GM12874 (cell line): ENCODE data around the gene ATG4D.

Source experiments
- TF ChIP-seq, protein P1 (sequence below): IDR thresholded peaks from 2 replicates; pipeline ENCODE4 v1.5.1; 2011; ENCODE audit warnings: low read depth, mild to moderate bottlenecking, control low read depth, low read length, moderate library complexity; ENCODE audit not compliant: insufficient read depth

Gene ATG4D

GRCh38 chr19:10593820-10594637 lies 50.3 kb downstream of the ATG4D start:
- TF ChIP-seq, protein P1, sequence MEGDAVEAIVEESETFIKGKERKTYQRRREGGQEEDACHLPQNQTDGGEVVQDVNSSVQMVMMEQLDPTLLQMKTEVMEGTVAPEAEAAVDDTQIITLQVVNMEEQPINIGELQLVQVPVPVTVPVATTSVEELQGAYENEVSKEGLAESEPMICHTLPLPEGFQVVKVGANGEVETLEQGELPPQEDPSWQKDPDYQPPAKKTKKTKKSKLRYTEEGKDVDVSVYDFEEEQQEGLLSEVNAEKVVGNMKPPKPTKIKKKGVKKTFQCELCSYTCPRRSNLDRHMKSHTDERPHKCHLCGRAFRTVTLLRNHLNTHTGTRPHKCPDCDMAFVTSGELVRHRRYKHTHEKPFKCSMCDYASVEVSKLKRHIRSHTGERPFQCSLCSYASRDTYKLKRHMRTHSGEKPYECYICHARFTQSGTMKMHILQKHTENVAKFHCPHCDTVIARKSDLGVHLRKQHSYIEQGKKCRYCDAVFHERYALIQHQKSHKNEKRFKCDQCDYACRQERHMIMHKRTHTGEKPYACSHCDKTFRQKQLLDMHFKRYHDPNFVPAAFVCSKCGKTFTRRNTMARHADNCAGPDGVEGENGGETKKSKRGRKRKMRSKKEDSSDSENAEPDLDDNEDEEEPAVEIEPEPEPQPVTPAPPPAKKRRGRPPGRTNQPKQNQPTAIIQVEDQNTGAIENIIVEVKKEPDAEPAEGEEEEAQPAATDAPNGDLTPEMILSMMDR = no peak

DNA sequence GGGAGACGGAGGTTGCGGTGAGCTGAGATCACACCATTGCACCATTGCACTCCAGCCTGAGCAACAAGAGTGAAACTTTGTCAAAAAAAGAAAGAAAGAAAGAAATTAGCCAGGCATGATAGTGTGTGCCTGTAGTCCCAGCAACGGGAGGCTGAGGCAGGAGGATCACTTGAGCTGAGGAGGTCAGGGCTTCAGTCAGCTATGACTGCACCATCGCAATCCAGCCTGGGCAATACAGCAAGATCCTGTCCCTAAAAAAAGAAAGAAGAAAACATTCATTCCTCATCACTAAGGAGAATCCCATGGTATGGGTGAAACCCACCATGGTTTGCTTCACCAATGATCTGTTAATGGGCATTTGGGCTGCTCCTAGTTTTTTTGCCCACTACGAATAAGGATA lies 56.4 kb downstream of the ATG4D start:
- TF ChIP-seq, protein P1 = no peak

DNA sequence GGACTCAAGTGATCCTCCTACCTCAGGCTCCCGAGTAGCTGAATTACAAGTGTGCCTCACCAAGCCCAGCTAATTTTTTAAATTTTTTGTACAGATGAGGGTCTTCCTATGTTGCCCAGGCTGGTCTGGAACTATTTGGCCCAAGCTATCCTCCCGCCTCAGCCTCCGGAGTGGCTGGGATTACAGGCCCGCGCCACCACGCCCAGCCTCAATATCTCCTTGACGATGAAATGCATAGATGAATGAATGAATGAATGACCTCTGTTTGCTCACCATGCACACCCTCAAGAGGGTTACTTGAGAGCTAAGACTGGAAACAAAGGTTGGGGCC lies 58.3 kb downstream of the ATG4D start:
- TF ChIP-seq, protein P1 = no peak

- TF ChIP-seq, protein P1 = no peak
Measured at GRCh38 chr19:10602330-10603083, 58.8 kb downstream of the ATG4D start.
